ENCODE data around the gene THBD.

THBD gene

DNA sequence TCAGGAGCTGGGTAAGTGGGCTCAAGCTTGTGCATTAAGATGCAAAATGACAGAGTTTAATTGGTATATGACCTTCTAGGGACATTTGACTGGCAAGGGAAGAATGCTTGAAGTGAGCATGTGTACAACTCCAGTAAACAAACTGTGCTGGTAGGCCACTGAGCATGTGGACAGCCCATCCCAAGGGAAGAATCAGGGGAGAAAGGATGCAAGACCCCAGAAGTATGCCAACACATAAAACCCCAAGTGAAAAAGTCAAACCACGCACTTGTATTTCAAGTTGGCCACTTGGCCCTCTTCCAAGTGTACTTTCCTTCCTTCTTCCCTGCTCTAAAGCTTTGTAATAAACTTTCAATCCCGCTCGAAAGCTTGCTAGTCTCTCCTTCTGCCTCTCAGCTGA lies 10.4 kb upstream of the THBD start:
- DNase-seq: no peak

DNA sequence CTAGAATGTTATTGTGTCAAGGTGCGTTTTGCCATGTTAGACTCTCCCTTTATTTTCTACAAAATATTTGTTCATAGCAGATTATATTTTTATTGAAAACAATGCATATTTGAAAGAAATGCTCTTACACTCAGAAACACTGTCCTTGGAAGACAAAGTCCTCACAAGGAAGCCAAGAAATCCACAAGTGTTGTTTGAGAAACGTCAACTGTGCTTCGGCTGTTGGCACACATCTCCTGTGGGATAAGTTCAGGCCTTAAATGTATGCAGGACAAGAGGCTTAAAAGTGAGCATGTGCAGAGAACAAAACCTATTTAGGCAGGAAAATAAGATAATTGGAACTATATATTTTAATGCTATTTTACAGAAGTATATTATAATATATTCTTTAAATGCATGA lies 9.5 kb upstream of the THBD start:
- no peak for DNase-seq

DNA sequence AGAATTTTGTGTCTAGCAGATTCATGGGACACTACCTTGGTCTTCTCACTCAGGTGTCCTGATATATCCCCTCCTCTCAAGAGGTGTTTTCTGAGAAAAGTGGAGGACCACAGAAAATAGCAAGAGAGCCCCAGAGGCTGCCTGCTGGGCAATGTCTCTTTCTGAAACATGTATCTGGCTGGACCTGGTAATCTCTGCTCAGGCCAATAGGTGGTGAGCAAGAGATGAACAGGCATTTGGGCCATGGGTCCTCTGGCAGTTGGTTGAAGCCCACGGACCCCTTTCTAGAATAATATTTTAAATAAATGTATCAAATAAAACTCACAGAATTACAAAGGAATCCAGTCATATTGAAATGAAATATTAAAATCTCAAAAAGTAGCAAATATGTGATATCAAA lies 8.8 kb upstream of the THBD start:
- DNase-seq: no peak

GRCh38 chr20:23052904-23053303 lies 3.4 kb upstream of the THBD start:
- DNase-seq: no peak

- no peak for DNase-seq
Measured at GRCh38 chr20:23050847-23051627, 1.6 kb upstream of the THBD start.

- DNase-seq: no peak
Measured at GRCh38 chr20:23050076-23050838, 785 bp upstream of the THBD start.

DNA sequence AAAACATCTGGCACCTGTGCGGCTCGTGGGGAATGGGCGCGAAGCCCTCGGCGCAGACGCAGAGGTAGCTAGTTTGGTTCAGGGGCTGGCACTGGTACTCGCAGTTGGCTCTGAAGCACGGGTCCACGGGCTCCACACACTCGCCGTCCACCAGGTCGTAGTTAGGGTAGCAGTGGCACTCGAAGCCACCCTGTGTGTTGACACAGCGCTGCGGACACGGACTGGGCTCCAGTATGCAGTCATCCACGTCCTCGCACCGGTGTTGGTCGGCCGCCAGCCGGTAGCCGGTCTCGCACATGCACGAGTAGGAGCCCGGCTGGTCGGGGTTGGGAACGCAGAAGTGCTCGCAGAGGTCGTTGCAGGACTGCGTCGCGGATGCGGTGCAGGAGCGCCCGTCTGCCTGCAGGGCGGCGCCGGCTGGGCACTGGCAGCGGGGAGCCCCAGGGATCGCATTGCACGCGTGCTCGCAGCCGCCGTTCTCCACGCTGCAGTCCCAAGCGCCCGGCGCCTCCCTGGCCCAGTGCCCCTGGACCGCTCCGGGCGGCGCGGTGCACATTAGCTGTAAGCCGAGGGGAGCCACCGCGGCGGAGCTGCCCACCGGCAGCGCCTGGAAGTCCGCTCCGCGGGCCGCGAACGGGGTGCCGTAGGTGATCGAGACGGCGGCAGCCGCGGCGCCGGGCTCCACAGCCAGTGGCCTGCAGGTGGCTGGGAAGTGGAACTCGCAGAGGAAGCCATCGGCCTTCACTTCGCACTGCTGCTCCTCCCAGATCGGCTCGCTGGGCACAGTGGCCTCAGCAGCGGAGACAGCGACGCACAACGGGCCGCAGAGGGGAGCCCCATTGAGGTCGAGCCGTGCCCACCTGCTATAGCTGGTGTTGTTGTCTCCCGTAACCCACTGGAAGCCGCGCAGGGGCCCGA lies 930 bp downstream of the THBD start:
- DNase-seq: no peak

GRCh38 chr20:23047738-23048214 lies 1.7 kb downstream of the THBD start:
- no peak for DNase-seq

- no peak for DNase-seq
Measured at GRCh38 chr20:23047001-23047737, 2.3 kb downstream of the THBD start.

DNA sequence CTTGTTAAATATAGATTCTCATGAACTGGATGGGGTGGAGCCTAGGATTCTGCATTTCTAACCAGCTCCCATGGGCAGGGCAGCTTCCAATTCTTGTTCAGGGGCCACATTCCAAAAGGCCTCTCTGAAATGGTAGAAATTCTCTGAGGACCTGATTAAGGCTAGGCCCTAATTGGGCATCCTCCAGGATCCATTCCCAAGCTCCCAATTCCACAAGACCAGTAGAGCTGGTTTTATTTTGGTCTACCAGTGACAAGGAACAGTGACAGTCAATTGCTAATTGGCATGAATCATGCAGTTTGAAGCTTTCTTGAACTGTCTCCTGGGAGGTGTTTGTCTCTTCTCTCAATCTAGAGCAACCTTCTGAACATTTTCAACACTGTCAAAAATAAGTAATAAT lies 3.0 kb downstream of the THBD start:
- DNase-seq: no peak

- DNase-seq: no peak
Measured at GRCh38 chr20:23043376-23043775, 6.1 kb downstream of the THBD start.

DNA sequence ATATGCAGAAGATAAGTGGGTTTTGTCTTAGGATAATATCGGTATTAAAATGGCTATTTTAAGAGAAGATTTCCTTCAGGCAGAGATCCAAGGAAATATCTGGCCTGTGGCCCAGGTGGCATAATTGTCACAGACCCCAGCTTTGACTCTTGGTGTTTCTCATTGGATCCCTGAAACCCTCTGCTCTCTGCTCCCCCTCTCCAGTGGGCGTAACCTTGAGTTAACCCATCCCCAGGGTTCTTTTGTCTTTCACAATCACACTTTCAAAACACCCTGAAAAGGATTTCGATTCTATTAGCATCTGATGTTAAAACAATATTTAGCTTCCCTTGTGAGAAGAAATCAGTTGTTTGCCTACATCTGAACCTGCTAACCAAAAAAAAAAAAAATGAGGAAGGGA lies 7.2 kb downstream of the THBD start:
- DNase-seq: no peak

- DNase-seq: no peak
Measured at GRCh38 chr20:23039885-23040508, 9.5 kb downstream of the THBD start.

DNA sequence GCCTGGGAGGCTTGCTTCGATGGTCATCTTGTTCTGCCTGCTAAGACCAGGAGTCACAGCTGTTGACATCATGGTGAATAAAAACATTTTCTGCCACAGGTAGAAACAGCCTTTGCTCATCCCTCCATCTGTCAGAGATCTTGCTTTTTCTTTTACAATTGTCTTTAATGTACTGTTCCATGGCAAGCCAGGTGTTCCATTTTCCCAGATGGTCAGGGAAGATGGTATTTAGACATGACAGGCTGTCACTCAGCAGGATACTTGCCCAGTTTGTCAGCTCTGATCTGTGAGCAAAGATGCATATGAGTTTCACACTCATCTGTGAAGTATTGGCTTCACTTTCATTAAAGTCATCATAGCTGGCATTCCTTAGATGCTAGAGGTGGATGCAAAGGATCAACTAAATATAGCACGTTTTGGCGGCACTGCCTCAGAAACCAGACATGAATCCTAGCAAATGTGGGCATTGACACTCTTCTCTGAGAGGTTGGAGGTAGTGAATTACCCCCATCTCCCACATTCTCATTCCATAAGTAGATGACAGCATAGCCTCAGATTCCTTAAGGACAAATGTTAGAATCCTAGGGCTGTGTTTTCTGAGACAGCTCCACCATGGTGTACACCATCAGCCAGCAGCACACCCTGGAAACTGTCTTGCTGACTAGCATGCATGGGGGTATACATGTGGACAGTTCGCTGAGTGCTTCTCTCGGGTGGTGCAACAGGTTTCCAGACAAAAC lies 10.2 kb downstream of the THBD start:
- DNase-seq: no peak

GRCh38 chr20:23037017-23037481 lies 12.4 kb downstream of the THBD start:
- no peak for DNase-seq

GRCh38 chr20:23036371-23036770 lies 13.1 kb downstream of the THBD start:
- DNase-seq: no peak

DNA sequence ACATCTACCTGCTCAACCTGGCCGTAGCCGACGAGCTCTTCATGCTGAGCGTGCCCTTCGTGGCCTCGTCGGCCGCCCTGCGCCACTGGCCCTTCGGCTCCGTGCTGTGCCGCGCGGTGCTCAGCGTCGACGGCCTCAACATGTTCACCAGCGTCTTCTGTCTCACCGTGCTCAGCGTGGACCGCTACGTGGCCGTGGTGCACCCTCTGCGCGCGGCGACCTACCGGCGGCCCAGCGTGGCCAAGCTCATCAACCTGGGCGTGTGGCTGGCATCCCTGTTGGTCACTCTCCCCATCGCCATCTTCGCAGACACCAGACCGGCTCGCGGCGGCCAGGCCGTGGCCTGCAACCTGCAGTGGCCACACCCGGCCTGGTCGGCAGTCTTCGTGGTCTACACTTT lies 13.7 kb downstream of the THBD start:
- no peak for DNase-seq

DNA sequence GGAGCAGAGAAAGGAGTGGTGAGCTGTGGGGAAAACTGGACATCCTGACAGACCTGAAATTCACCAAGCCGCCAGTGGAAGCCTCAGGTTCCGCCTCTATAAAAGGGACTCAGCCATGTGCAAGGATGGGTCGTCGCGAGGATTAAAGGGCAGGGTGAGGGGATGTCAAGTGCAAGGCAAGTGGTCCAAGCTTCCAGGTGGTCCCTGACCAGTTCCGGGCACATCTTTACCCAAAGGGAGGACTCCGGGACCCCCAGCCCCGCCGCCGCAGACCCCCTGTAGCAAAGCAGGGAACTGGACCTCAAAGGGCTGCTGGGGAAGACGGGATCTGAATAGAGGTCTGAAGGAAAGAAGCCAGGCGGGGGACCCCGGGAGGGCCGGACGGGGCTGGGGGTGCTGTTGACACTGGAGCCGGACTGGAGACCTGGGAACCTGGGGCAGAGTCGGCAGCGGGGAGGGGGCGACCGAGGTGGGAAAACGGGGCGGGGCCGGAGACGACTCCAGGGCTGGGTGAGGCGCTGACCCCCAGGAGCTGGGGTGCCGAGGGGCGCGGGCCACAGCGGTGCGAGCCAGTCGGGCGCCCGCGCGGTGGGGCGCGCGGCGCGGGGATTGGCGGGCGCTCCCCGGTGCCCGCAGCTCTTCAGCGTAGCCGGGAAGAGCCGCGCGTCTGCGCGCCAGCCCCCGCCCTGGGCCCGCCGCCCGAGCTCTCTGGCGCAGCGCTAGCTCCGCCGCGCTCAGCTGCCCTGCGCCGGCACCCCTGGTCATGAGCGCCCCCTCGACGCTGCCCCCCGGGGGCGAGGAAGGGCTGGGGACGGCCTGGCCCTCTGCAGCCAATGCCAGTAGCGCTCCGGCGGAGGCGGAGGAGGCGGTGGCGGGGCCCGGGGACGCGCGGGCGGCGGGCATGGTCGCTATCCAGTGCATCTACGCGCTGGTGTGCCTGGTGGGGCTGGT lies 14.5 kb downstream of the THBD start, which contains the start of gene SSTR4:
Gene SSTR4, plus strand, starts transcription at position 592 of the 951 bp plus-strand sequence. Its CDS starts 172 bp downstream, at position 764.
- no peak for DNase-seq

DNA sequence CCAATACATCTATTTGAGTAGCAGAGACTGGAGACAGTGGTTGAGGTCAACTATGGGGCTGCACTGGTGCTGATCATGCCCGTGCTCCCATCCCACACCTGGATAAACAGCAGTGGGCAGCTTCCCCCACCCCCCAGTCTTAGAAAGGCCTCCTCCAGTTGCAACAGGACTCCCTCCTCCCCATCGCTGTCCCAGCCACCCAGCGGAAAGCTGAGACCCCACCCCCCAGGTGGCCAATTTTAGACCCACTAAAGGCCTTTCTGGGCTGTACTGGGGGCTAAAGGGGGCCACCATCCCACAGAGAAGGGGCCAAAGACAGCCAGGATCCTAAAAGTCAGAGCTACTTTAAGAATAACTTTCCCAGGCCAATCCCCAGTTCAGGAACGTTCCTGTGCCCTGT lies 15.6 kb downstream of the THBD start:
- DNase-seq: no peak

- DNase-seq: no peak
Measured at GRCh38 chr20:23032750-23033078, 16.8 kb downstream of the THBD start.
